Measurements from ENCODE around the gene CYTH1.

DNA sequence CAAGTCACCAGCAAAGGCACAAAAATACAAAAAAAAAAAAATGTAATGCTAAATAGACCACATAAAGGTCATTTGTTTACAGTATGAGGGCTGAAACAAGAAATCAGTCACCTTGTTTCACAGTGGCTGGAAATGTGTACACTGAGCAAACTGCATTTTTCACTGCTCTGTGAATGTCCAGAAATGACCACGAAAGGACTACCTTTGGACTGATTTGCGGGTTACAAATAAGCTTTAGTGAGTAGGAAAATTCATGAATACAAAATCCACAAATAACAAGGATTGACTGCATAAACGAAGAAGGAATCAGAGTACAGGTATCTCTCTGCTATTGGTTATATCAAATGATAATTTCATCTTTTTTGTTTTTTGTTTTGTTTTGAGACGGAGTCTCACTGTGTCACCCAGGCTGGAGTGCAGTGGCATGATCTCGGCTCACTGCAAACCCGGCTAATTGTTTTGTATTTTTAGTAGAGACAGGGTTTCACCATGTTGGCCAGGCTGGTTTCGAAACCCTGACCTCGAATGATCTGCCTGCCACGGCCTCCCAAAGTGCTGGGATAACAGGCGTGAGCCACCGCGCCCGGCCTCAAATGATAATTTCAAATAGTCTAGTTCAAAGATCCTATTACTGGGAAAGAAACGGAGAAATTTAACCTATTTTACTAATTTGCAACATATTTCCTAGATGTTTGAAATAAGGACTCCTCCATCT is 30.5 kb downstream of the CYTH1 start:
- TF ChIP-seq CTCF (IDR thresholded peaks at IDR 0.05; ENCODE audit: insufficient read depth, low read depth, low read length) = no peak
- no peak for TF ChIP-seq EZH2 (IDR thresholded peaks at IDR 0.05; ENCODE audit: insufficient read depth, low read length)

Data from astrocyte (in vitro differentiated cells and primary cell).